Sigmoid colon (tissue), 4 donors: ENCODE measurements around the gene APRT.

Experiments
- POLR2A ChIP-seq, 2 donors: fragments of 450-650 bp; IDR thresholded peaks; one replicate each; pipeline ENCODE4 v1.6.1; 2016; ENCODE audit warnings: antibody characterized with exemption in 2 of 2, mild to moderate bottlenecking in 2 of 2, moderate library complexity in 2 of 2
- POLR2AphosphoS5 ChIP-seq, 4 donors: sonication (generic); formaldehyde crosslinking; IDR thresholded peaks; one replicate each; pipeline ENCODE4 v1.6.1; 2017; ENCODE audit warnings: antibody characterized with exemption in 4 of 4

DNA sequence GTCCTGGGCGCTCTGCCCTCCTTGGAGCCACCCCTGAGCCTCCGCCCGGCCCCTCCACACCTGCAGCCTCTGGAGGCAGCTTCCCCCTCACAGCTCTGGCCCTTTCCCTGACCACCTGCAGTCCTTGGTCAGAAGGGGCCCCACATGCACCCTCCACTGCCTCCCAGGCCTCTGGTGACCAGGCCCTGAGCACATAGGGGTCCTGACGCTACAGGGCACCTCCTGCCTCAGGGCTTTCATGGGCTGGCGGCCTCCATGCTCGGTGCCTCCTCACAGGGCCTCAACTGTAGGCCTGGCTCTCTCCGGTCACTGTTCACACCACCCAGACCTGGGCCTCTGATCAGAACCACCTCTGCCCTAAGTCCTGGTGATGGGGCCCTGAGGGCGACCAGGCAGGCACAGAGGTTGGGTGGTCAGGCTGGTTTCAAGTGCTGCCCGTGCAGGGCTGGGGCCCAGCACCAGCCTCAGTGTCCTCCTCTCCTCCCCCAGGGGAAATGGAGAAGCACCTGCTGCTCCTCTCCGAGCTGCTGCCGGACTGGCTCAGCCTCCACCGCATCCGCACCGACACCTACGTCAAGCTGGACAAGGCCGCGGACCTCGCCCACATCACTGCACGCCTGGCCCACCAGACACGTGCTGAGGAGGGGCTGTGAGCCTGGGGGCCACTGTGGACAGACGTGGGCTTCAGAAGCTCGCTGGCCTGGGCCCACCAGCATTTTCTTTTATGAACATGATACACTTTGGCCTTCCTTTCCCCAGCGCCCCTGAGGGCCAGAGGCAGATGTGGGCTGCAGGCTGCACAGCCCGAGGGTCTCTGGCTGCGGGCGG, 3.9 kb downstream of the APRT start:
- TF ChIP-seq POLR2AphosphoS5 (IDR thresholded peaks at IDR 0.05) (no peak), POLR2A (IDR thresholded peaks at IDR 0.05) (no peak)
